Measurements from ENCODE around the gene MICAL3.

Gene MICAL3

DNA sequence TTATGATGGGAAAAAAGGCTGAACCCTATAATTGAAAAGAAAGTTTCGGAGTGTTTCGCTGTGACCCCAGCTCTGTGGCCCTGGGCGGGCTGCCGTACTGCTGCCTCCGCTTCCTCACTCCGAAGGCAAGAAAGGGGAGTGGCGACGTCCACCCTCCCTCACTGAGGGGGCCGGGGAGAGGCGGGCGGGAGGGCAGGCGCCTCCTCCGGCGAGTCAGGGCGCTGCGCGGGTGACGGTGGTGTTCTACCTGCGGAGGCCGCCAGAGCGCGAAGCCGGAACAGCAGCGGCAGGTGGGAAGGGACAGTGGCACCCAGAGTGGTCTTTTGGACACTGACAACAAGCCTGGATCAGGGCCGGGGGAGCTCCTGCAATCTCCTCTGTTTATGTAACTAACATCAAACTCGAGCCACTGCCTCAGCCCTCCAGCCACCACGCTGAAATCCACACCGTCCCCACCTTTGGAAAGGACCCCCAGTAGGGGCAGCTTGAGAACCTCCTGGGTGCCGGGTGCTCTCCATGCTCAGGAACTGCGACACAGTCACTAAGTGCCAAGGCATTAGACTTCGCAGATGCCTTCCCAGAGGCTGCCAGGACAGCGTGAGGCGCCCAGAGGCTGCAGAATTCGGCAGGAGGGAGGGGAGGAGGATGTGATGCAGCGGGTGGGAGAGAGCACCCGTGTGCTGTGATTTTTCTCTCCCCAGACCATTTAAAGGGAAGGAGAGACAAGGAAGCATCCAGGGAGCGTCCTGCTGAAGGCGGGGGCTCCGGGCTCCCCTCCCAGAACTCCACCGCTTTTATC is 275.6 kb downstream of the MICAL3 start:
- Histone ChIP-seq H3K9ac (ENCODE audit: low read length) (no peak overlapping the region), H3K4me3 (ENCODE audit: low read length) (no peak overlapping the region), H3K27ac (ENCODE audit: low read length) (no peak overlapping the region), H3K4me2 (ENCODE audit: low read depth, low read length) (no peak overlapping the region), H3K79me2 (ENCODE audit: low read length) (peaks cover 31% of the 10 kb centered on the region), H2AFZ (ENCODE audit: low read length) (no peak overlapping the region), H3K9me3 (replicated peaks; ENCODE audit: insufficient read depth, low read length) (no peaks in the 10 kb centered on the region), H3K4me1 (ENCODE audit: low read length) (no peaks in the 10 kb centered on the region), H3K9me2 (replicated peaks; ENCODE audit: insufficient read depth, low read length) (no peaks in the 10 kb centered on the region), H4K20me1 (ENCODE audit: insufficient read depth, low read length) (no peaks in the 10 kb centered on the region), H3F3A (ENCODE audit: insufficient read depth, low read length) (no peaks in the 10 kb centered on the region), H3K27me3 (replicated peaks; ENCODE audit: insufficient read depth, low read length) (no peaks in the 10 kb centered on the region), H3K36me3 (replicated peaks; ENCODE audit: insufficient read depth, low read length) (no peaks in the 10 kb centered on the region)
- TF ChIP-seq EZH2 (optimal IDR thresholded peaks at IDR 0.05; ENCODE audit: low read depth, low read length) (no peak), EZH2phosphoT487 (IDR thresholded peaks at IDR 0.05; ENCODE audit: low read length) (no peak)
- TF ChIP-seq, protein P1, sequence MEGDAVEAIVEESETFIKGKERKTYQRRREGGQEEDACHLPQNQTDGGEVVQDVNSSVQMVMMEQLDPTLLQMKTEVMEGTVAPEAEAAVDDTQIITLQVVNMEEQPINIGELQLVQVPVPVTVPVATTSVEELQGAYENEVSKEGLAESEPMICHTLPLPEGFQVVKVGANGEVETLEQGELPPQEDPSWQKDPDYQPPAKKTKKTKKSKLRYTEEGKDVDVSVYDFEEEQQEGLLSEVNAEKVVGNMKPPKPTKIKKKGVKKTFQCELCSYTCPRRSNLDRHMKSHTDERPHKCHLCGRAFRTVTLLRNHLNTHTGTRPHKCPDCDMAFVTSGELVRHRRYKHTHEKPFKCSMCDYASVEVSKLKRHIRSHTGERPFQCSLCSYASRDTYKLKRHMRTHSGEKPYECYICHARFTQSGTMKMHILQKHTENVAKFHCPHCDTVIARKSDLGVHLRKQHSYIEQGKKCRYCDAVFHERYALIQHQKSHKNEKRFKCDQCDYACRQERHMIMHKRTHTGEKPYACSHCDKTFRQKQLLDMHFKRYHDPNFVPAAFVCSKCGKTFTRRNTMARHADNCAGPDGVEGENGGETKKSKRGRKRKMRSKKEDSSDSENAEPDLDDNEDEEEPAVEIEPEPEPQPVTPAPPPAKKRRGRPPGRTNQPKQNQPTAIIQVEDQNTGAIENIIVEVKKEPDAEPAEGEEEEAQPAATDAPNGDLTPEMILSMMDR (IDR thresholded peaks at IDR 0.05; ENCODE audit: low read length): no peak
- no peak for DNase-seq

DNA sequence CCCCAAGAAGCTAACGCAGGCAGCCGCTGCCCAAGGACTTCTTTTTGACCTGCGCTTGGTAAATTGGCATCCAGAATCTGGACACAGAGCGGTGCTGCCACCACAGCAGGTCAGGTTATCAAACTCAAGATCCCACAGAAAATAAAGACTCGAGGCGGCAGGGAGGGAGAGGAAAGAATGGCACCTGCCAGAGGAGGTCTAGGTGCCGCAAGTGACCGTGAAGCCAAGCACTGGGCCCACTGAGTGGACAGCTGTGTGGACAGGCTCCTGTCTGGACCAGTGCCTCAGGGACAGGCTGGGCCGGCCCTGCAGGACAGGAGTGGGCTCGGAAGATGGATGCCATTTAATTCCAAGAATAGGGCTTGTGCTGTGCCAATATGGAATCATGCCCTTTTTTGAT is 277.4 kb downstream of the MICAL3 start:
- Histone ChIP-seq H3F3A (ENCODE audit: insufficient read depth, low read length) (no peaks in the 10 kb centered on the region), H4K20me1 (ENCODE audit: insufficient read depth, low read length) (peaks cover 5% of the 10 kb centered on the region; the same call in 1 of the 2 replicates)

GRCh38 chr22:17744430-17744829 is 279.9 kb downstream of the MICAL3 start:
- H3K4me3 ChIP-seq (ENCODE audit: low read length): no peak overlapping the region
- no peaks in the 10 kb centered on the region for H3K9me3 ChIP-seq (replicated peaks; ENCODE audit: insufficient read depth, low read length)
- H2AFZ ChIP-seq (ENCODE audit: low read length): no peak overlapping the region
- no peak overlapping the region for H3K9ac ChIP-seq (ENCODE audit: low read length)
- H3K27me3 ChIP-seq (replicated peaks; ENCODE audit: insufficient read depth, low read length): no peaks in the 10 kb centered on the region
- no peaks in the 10 kb centered on the region for H3K36me3 ChIP-seq (replicated peaks; ENCODE audit: insufficient read depth, low read length)
- no peaks in the 10 kb centered on the region for H3F3A ChIP-seq (ENCODE audit: insufficient read depth, low read length)
- peaks cover 3% of the 10 kb centered on the region for H3K79me2 ChIP-seq (ENCODE audit: low read length)
- no peak overlapping the region for H3K27ac ChIP-seq (ENCODE audit: low read length)
- no peak overlapping the region for H3K4me2 ChIP-seq (ENCODE audit: low read depth, low read length)
- H3K9me2 ChIP-seq (replicated peaks; ENCODE audit: insufficient read depth, low read length): no peaks in the 10 kb centered on the region
- H4K20me1 ChIP-seq (ENCODE audit: insufficient read depth, low read length): peaks cover 5% of the 10 kb centered on the region; the same call in 1 of the 2 replicates
- H3K4me1 ChIP-seq (ENCODE audit: low read length): 0 out of 2 replicates have a peak, but pooled peaks cover 3% of the 10 kb centered on the region
- no peak for DNase-seq
- TF ChIP-seq EZH2 (optimal IDR thresholded peaks at IDR 0.05; ENCODE audit: low read depth, low read length): no peak
- no peak for TF ChIP-seq EZH2phosphoT487 (IDR thresholded peaks at IDR 0.05; ENCODE audit: low read length)

More for the DNA sequence above, 277.4 kb downstream of the MICAL3 start:
- H3K4me2 ChIP-seq (ENCODE audit: low read depth, low read length): no peak overlapping the region
- no peak overlapping the region for H3K27ac ChIP-seq (ENCODE audit: low read length)
- no peak overlapping the region for H2AFZ ChIP-seq (ENCODE audit: low read length)
- H3K79me2 ChIP-seq (ENCODE audit: low read length): peaks cover 17% of the 10 kb centered on the region
- H3K4me3 ChIP-seq (ENCODE audit: low read length): no peak overlapping the region
- DNase-seq: no peak
- H3K9ac ChIP-seq (ENCODE audit: low read length): no peak overlapping the region
- H3K9me2 ChIP-seq (replicated peaks; ENCODE audit: insufficient read depth, low read length): no peaks in the 10 kb centered on the region
- TF ChIP-seq EZH2 (optimal IDR thresholded peaks at IDR 0.05; ENCODE audit: low read depth, low read length): no peak
- TF ChIP-seq EZH2phosphoT487 (IDR thresholded peaks at IDR 0.05; ENCODE audit: low read length): no peak
- TF ChIP-seq, protein P1 (IDR thresholded peaks at IDR 0.05; ENCODE audit: low read length): no peak
- no peaks in the 10 kb centered on the region for H3K36me3 ChIP-seq (replicated peaks; ENCODE audit: insufficient read depth, low read length)
- H3K9me3 ChIP-seq (replicated peaks; ENCODE audit: insufficient read depth, low read length): no peaks in the 10 kb centered on the region
- H3K27me3 ChIP-seq (replicated peaks; ENCODE audit: insufficient read depth, low read length): no peaks in the 10 kb centered on the region
- H3K4me1 ChIP-seq (ENCODE audit: low read length): 0 out of 2 replicates have a peak, but pooled peaks cover 3% of the 10 kb centered on the region

Data from MM.1S (cell line).